CD14-positive monocyte (primary cell): Measurements from ENCODE around the gene TOM1L1. TPM values are rescaled to one million over a fixed set of nuclear protein-coding genes. Genes with fewer than 3 reads are reported as not detected.

Experiments used
- DNase-seq, 3 donors: peaks; one replicate each; pipeline ENCODE4 v3.0.0-alpha.2; 2011 to 2022
- H2AFZ ChIP-seq: 2 replicates; pipeline ENCODE4 v1.6.0; 2012; ENCODE audit warnings: mild to moderate bottlenecking, low read depth, low read length, inconsistent platforms; ENCODE audit not compliant: insufficient read depth, poor library complexity, severe bottlenecking
- H3K27ac ChIP-seq, 2 donors: 1 replicate in 1 of 2; 2 replicates in 1 of 2; pipeline ENCODE4 v1.5.1; 2012 to 2013; ENCODE audit warnings: low read length in 2 of 2, control low read depth in 1 of 2, inconsistent platforms in 1 of 2, low read depth in 1 of 2, mild to moderate bottlenecking in 1 of 2
- H3K27me3 ChIP-seq, 2 donors: one replicate each; pipeline versions ENCODE4 v1.6.0 to v1.6.1; 2011 to 2013; ENCODE audit warnings: low read length in 2 of 2; ENCODE audit not compliant: control insufficient read depth in 2 of 2, insufficient read depth in 2 of 2
- H3K36me3 ChIP-seq, 2 donors: replicated peaks in 1 of 2; 1 replicate in 1 of 2; 2 replicates in 1 of 2; pipeline versions ENCODE4 v1.5.1 to v1.6.1; 2012 to 2013; ENCODE audit warnings: low read length in 2 of 2, control low read depth in 1 of 2, inconsistent platforms in 1 of 2, mild to moderate bottlenecking in 1 of 2; ENCODE audit not compliant: insufficient read depth in 2 of 2, control insufficient read depth in 1 of 2
- H3K4me1 ChIP-seq, 2 donors: 1 replicate in 1 of 2; 2 replicates in 1 of 2; pipeline versions ENCODE4 v1.5.1 to v1.6.1; 2012 to 2013; ENCODE audit warnings: low read length in 2 of 2, control low read depth in 1 of 2, inconsistent platforms in 1 of 2, mild to moderate bottlenecking in 1 of 2, moderate library complexity in 1 of 2; ENCODE audit not compliant: insufficient read depth in 2 of 2, control insufficient read depth in 1 of 2
- H3K4me2 ChIP-seq: replicated peaks from 2 replicates; pipeline ENCODE3; 2012; ENCODE audit warnings: low read length, moderate library complexity, mild to moderate bottlenecking; ENCODE audit not compliant: poor library complexity, severe bottlenecking; ENCODE audit errors: extremely low read depth
- H3K4me3 ChIP-seq, 3 experiments: fragments of 200-600 bp in 1 of 3; sonication (generic) in 1 of 3; replicated peaks in 1 of 3; 1 replicate in 2 of 3; 2 replicates in 1 of 3; pipeline ENCODE4 v1.5.1; 2011 to 2013; ENCODE audit warnings: low read length in 3 of 3, mild to moderate bottlenecking in 3 of 3, control low read depth in 2 of 3, low read depth in 2 of 3, inconsistent platforms in 1 of 3, moderate library complexity in 1 of 3
- H3K79me2 ChIP-seq: 2 replicates; pipeline ENCODE4 v1.6.0; 2012; ENCODE audit warnings: mild to moderate bottlenecking, control low read depth, inconsistent platforms, low read length, moderate library complexity; ENCODE audit not compliant: insufficient read depth
- H3K9ac ChIP-seq: 2 replicates; pipeline ENCODE4 v1.6.0; 2017; ENCODE audit warnings: low read length, mild to moderate bottlenecking; ENCODE audit not compliant: insufficient read depth, poor library complexity, severe bottlenecking
- H3K9me3 ChIP-seq, 2 donors: replicated peaks in 1 of 2; 1 replicate in 1 of 2; 2 replicates in 1 of 2; pipeline versions ENCODE4 v1.5.1 to v1.6.1; 2012 to 2013; ENCODE audit warnings: low read length in 2 of 2, control low read depth in 1 of 2; ENCODE audit not compliant: control insufficient read depth in 1 of 2, insufficient read depth in 1 of 2
- H4K20me1 ChIP-seq: 2 replicates; pipeline ENCODE4 v1.6.0; 2012; ENCODE audit warnings: mild to moderate bottlenecking, low read length, control low read depth, moderate library complexity; ENCODE audit not compliant: insufficient read depth
- H3K27ac Mint-ChIP-seq, 7 donors: one replicate each; pipeline ENCODE4 v1.8.0; 2020; ENCODE audit warnings: mild to moderate bottlenecking in 7 of 7, mixed read lengths in 7 of 7, moderate library complexity in 6 of 7, inconsistent platforms in 2 of 7
- H3K27me3 Mint-ChIP-seq, 3 donors: one replicate each; pipeline ENCODE4 v1.8.0; 2021 to 2022; ENCODE audit warnings: low read depth in 3 of 3, mild to moderate bottlenecking in 3 of 3, mixed read lengths in 3 of 3, moderate library complexity in 3 of 3, inconsistent platforms in 1 of 3
- H3K36me3 Mint-ChIP-seq, 2 donors: one replicate each; pipeline ENCODE4 v1.8.0; 2020; ENCODE audit warnings: mixed read lengths in 2 of 2, inconsistent platforms in 1 of 2, mild to moderate bottlenecking in 1 of 2
- H3K4me1 Mint-ChIP-seq: one replicate; pipeline ENCODE4 v1.8.0; 2020; ENCODE audit warnings: mild to moderate bottlenecking, mixed read lengths
- H3K4me3 Mint-ChIP-seq, 2 donors: one replicate each; pipeline ENCODE4 v1.8.0; 2020; ENCODE audit warnings: mild to moderate bottlenecking in 2 of 2, mixed read lengths in 2 of 2, moderate library complexity in 1 of 2
- H3K9me3 Mint-ChIP-seq, 7 donors: one replicate each; pipeline ENCODE4 v1.8.0; 2020 to 2022; ENCODE audit warnings: mixed read lengths in 7 of 7, mild to moderate bottlenecking in 6 of 7, moderate library complexity in 6 of 7, inconsistent platforms in 2 of 7
- WGBS: methylation state at CpG from one replicate; pipeline ENCODE4 v1.1.5; 2013; ENCODE audit warnings: missing lambda C conversion rate; ENCODE audit not compliant: insufficient coverage; 5-methylcytosine and 5-hydroxymethylcytosine counted together
- intact Hi-C, 2 donors: fragments of 100-400 bp; cut with micrococcal nuclease; formaldehyde crosslinking; loops; one replicate each; pipeline versions ENCODE4 v1.15.0 to v1.15.1; 2023
- polyA plus RNA-seq, 3 donors: library from polyadenylated mRNA; depleted of rRNA in 1 of 3; unstranded in 2 of 3; stranded (reverse) in 1 of 3; fragments of 300-500 nt in 2 of 3; fragments of >200 nt in 1 of 3; fragmentation: Illumina TruSeq in 2 of 3; gene quantifications; 1 replicate in 2 of 3; 2 replicates in 1 of 3; pipeline ENCODE4 v1.2.3, GENCODE V29; 2012 to 2021
- TF ChIP-seq, protein P1 (sequence below): fragments of 200-600 bp; IDR thresholded peaks from one replicate; pipeline ENCODE4 v1.8.0; 2022; ENCODE audit warnings: antibody characterized with exemption, mild to moderate bottlenecking

Gene TOM1L1
- polyA plus RNA-seq, 3 donors = 0.32 TPM; not detected in 2

DNA sequence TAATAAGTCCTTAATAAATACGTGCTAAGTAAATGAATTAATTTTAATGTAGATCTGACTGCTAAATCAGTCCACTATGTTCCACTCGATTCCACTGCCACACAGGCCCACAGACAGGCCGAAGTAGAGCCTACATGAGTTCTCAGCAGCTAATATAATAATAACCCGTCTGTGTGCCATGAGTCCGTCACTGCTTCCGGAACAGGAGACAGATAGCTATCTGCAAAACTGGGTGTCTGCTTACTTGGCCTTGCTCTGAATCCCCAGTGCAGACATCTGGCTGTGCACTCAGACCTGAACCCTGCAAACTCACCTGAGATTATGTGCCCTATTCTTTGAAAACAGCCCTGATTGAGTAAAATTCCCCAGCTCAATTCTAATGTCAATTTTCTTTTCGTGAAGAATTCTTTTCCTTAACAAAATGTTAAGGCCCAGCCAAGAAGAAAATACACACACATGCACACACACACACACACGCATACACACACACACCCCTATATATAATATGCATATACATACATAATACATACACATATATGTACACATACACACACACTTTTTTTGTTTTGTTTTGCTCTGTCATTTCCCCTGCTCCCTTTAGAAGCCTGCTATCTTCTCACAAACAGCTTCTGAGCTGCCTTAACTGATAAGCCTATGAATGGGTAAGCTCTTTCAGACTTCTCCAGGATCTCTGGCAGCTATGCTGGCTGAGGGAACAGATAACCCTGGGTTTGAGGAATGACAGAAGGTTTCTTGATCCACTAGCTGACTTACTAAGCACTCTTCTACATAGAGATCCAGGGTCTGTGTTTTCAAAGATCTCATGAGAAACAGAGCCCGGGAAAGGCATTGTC, 39.8 kb upstream of the TOM1L1 start:
- no peaks in the 10 kb centered on the region for H4K20me1 ChIP-seq
- Mint-ChIP-seq H3K9me3 (peaks cover 0 to 19% (median 4%) of the 10 kb centered on the region in 7 donors), H3K36me3 (no peaks in the 10 kb centered on the region), H3K4me1 (no peaks in the 10 kb centered on the region), H3K27ac (no peak overlapping the region), H3K4me3 (no peak overlapping the region), H3K27me3 (peaks cover 0 to 3% (median 2%) of the 10 kb centered on the region in 3 donors)
- H3K79me2 ChIP-seq = no peaks in the 10 kb centered on the region
- no peak overlapping the region for H3K4me3 ChIP-seq
- no peaks in the 10 kb centered on the region for H3K36me3 ChIP-seq
- intact Hi-C loops = no loop called here
- no peak overlapping the region for H2AFZ ChIP-seq
- TF ChIP-seq, protein P1, sequence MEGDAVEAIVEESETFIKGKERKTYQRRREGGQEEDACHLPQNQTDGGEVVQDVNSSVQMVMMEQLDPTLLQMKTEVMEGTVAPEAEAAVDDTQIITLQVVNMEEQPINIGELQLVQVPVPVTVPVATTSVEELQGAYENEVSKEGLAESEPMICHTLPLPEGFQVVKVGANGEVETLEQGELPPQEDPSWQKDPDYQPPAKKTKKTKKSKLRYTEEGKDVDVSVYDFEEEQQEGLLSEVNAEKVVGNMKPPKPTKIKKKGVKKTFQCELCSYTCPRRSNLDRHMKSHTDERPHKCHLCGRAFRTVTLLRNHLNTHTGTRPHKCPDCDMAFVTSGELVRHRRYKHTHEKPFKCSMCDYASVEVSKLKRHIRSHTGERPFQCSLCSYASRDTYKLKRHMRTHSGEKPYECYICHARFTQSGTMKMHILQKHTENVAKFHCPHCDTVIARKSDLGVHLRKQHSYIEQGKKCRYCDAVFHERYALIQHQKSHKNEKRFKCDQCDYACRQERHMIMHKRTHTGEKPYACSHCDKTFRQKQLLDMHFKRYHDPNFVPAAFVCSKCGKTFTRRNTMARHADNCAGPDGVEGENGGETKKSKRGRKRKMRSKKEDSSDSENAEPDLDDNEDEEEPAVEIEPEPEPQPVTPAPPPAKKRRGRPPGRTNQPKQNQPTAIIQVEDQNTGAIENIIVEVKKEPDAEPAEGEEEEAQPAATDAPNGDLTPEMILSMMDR = no peak
- DNase-seq = no peak
- H3K27ac ChIP-seq = no peak overlapping the region
- peaks cover 0 to 3% of the 10 kb centered on the region in 2 donors for H3K9me3 ChIP-seq
- H3K4me1 ChIP-seq = no peaks in the 10 kb centered on the region
- H3K4me2 ChIP-seq = no peak overlapping the region
- no peak overlapping the region for H3K9ac ChIP-seq
- no peaks in the 10 kb centered on the region for H3K27me3 ChIP-seq
- 93% methylated on average over 5 of the region's 9 CpGs for WGBS

DNA sequence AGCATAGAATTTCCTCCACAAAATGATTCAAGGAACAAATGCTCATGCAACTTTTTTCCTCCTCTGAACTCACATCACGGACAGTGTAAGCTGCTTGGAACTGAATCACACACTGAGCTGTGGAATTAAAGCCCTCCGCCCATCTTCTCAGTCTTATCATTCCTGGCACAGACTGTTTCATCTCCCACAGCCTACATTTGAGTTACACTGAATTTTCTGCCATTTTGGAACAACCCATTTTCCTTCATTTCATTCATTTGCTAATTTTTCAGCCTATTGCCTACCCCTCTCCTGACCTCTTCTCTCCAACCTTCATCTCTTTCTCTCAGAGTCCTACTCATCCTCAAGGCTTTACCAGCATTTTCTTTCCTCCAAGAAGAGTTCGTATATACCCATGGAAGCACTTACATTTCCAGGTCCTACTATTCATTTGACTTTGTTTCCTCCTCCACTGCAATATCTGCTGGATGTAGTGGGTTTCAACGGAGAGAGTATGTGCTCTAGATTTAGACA, 39.1 kb upstream of the TOM1L1 start:
- no peak overlapping the region for H2AFZ ChIP-seq
- 89% methylated on average over 2 of the region's 4 CpGs for WGBS
- no peak overlapping the region for H3K27ac ChIP-seq

More for the DNA sequence above, 39.1 kb upstream of the TOM1L1 start:
- intact Hi-C loops = no loop called here
- H3K36me3 ChIP-seq = no peaks in the 10 kb centered on the region
- H3K79me2 ChIP-seq = no peaks in the 10 kb centered on the region
- TF ChIP-seq, protein P1 = no peak
- no peak for DNase-seq
- H3K4me1 ChIP-seq = no peaks in the 10 kb centered on the region
- H4K20me1 ChIP-seq = no peaks in the 10 kb centered on the region
- Mint-ChIP-seq H3K4me1 (no peaks in the 10 kb centered on the region), H3K4me3 (no peak overlapping the region), H3K36me3 (no peaks in the 10 kb centered on the region), H3K27me3 (peaks cover 0 to 3% (median 2%) of the 10 kb centered on the region in 3 donors), H3K9me3 (peaks cover 0 to 19% (median 4%) of the 10 kb centered on the region in 7 donors), H3K27ac (no peak overlapping the region)
- no peak overlapping the region for H3K4me3 ChIP-seq
- H3K4me2 ChIP-seq = no peak overlapping the region
- peaks cover 0 to 3% of the 10 kb centered on the region in 2 donors for H3K9me3 ChIP-seq
- no peak overlapping the region for H3K9ac ChIP-seq
- no peaks in the 10 kb centered on the region for H3K27me3 ChIP-seq
